Measurements from ENCODE around the gene GUCY2C.

Gene GUCY2C

DNA sequence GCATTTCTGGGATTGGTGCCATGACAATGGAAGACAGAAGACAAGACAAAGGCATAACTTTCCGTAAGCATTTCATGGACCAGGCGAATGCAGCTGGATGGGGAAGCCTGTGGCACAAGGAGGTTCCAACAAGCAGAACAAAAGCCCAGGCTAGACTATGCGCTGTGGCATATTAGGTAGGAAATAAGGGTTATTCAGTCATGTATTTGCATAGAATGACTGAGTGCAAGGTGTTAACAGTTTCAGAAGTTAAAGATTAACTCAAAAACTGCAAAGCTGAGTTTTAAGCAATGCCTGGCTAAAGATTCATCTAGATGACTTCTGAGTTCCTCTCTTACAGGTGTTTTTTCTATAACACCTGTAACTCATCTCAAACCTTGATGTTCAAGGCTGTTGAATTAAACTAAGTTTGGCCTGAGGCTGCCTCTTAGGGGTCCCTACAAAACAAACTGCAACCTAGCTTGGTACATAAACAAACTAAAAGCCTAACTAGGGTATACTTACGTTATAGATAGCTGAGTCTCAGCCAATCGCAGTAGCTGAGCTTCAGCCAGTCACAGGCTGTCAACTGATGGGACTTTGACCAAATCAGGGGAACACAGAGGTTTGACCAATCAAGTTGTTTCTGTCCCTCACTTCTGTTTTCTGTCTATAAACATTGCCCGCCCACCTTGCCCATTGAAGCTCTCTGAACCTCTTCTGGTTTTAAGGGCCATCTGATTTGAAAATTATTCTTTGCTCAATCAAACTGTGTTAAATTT lies 76.5 kb downstream of the GUCY2C start:
- DNase-seq: no peak

DNA sequence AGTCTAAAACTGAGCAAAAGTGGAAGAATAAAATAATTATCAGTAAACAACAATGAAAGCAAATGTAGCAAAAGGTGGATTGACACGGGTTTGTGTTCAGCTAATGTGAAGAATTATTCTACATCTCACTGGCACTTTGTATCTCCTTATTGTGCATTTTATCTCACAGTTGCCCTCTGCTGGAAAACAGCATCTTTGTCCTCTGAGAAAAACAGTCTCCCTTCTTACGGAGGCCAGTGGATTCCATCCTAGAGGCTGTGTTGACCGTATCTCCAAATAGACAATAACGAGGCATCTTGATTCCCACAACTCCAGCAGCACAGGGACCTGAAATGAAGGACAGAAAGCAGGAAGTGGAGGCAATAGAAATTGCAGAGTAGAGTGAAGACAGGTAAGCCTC lies 77.4 kb downstream of the GUCY2C start:
- no peak for DNase-seq

DNA sequence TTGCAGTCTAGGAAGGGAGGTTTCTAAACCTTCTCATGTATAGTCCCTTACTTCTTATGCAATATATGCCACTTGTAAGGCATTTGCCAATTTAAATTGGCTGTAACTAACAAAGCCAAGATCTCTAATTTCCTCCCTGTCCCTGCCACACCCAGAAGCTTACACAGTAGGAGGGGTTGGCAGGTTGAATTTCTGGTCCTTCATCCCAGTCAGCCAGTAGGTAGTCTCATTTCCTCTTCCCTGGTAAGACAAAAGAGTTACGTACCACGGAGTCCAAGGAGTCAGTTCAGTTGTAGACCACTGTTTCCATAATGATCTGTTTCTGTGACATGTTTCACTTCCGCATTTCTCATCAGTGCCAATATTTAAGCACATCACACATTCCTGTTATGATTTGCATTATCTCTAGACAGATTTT lies 81.7 kb downstream of the GUCY2C start:
- no peak for DNase-seq

DNA sequence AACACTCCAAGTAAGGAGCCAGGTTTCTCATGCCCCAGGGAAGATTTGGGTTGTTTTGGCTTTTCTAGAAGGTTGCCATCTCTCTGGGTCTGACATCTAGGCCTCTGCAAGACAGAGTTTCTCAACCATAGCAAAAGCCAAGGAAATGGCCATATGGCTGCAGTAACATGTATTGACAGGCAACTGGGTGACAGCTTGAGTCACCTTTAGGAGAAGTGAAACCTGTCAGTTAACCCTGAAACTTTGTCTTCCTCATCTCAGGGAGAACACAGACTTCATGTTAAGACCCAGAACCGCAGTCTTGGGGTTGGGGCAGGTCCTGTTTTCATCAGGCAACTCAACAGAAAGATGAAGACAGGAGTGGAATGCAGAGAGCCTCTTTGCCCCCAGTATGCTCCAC lies 82.7 kb downstream of the GUCY2C start:
- no peak for DNase-seq

DNA sequence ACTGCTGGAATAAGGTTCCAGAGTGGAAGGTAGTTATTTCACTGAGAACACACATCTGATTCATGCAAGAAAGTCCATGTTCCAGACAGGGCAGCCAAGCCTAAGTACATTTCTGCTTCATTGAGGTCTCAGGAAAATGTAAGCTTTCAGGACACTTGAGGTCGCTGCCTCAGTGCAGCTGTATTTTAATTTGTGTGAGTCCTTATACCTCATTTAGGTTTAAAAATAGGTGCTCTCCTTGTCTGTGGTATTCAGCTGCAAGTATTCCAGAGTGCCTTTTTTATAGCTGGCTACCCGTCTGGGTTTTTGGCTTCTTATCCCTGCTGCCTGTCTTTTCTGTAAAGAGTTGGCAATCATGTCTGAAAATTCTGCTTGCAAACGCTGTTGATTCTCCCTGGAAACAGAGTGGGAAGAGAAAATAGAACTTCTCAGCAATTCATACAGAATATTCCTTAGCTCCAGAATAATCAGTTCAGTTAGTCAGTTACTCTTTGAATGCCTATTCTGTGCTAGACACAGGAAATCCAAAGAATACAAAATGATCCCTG lies 83.4 kb downstream of the GUCY2C start:
- no peak for DNase-seq

DNA sequence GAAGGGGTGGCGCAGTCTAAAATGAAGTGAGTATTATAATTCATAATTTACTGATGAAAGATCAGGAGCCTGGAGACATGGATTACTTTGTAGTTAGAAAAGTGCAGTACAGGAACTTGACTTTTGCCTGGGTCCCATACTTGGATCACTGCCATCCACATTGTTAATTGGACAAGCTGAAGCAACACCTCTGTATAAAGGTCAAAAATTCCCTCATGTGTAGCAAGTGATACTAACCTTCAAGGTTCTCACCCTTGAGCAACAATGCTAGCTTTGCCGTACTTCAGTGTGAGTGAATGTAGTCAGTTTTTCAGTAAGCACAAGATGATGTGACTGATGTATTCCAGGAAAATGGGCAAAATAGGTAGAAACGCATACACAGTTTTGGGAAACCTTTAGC lies 84.1 kb downstream of the GUCY2C start:
- no peak for DNase-seq

DNA sequence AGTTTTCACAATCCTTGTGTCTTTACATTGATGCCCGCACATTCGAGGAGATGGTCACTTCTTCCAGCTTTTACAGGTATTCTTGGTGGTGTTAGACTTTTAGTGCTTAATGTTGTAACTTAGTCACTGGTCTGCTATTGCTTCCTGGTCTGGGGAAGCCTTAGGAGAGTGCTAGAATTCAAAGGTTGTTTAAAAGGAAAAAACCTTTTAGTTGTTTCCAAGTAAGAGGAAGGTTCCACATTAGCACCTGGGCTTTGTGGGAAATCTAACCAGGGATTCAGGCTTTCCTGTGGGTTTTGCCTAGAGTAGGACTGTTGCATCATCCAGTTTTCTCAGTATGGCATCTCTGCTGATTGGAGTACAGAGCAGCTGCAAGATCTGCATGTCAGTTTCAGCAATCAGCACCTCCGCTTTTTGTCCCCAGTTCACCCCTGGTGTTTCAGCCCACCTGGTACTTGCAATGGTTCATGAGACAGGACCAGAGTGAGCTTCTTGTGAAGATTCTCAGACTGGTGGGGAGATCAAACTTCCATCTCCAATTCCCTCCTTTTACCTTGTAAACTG lies 84.7 kb downstream of the GUCY2C start:
- DNase-seq: no peak

DNA sequence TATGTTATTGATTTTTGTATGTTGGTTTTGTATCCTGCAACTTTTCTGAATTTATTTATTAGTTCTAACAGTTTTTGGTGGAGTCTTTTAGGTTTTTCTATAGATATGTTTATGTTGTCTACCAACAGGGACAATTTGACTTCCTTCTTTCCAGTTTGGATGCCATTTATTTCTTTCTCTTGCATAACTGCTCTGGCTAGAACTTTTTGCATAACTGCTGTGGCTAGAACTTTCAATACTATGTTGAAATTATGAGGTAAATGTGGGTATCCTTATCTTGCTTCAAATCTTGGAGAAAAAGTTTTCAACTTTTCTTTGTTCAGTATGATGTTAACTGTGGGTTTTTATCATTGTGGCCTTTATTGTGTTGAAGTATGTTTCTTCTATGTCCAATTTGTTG lies 88.8 kb downstream of the GUCY2C start:
- DNase-seq: no peak

DNA sequence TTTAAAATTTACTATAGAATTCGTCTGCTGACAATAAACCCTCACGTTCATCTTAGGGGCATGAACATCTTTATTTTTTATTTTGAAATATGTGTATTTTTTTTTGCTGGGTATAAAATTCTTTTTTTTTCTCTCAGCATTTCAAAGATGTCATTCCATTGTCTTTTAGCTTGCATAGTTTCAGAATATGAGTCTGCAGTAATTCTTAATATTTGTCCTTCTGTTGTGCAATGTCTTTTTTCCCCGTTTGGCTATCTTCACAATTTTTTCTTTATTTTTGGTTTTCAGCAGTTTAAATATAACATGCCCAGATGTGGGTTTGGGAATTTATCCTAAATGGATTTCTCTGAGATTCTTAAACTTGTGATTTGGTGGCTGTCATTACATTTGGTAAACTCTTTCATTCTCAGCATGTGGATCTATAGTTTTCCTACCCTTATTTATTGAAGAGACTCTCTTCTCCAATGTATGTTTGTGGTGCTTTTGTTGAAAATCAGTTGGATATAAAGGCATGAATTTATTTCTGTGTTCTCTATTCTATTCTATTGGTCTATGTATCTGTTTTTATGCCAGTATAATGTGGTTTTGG lies 90.9 kb downstream of the GUCY2C start:
- no peak for DNase-seq

DNA sequence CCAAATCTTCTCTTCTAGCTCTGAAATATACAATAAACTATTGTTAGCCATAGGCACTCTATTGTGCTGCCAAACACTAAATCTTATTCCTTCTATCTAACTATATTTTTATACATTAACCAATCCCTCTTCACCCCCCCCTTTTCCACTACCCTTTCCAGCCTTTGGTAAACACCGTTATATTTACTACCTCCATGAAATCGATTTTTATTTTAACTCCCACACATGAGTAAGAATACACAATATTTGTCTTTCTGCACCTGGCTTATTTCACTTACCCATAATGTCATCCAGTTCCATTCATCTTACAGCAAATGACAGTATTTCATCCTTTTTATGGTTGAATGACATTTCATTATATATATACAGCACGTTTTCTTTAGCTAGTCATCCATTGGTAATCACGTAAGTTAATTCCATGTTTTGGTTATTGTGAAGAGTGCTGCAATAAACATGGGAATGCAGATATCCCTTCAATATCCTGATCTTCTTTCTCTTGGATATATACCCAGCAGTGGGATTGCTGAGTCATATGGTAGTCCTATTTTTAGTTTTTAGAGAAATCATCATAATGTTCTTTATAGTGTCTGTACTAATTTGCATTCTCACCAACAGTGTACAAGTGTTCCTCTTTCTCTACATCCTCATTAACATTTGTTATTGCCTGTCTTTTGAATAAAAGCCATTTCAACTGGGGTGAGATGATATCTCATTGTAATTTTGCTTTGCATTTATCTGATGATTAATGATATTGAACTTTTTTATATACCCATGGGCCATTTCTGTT lies 94.5 kb downstream of the GUCY2C start:
- DNase-seq: no peak

DNA sequence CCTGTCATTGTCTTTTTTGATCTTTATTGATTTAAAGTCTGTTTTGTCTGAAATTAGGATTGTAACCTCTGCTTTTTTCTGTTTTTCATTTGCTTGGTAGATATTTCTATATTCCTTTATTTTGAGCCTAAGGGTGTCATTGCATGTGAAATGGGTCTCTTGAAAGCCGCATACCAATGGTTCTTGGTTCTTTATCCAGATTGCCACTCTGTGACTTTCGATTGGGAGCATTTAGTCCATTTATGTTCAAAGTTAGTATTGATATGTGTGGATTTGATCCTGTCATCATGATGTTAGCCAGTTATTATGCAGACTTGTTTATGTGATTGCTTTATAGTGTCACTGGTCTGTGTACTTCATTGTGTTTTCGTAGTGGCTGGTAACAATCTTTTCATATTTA lies 98.9 kb downstream of the GUCY2C start:
- no peak for DNase-seq

DNA sequence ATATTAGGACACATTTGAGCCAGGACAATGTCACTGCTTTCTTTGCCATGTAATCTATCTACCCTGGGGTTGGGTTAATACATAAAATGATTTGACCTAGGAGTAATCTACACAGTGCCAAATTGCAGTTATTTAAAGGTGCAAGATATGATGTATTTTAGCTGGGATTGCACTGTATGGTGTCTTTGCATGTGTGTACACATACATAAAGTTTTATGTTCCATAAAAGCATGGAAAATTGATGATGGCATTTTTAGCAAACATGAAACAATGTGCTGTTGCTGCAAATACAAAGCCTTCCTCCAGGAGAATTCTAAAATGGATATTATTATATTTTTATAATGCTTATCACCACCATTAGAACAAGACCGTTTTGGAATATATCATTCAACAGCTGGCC lies 104.7 kb downstream of the GUCY2C start:
- no peak for DNase-seq

DNA sequence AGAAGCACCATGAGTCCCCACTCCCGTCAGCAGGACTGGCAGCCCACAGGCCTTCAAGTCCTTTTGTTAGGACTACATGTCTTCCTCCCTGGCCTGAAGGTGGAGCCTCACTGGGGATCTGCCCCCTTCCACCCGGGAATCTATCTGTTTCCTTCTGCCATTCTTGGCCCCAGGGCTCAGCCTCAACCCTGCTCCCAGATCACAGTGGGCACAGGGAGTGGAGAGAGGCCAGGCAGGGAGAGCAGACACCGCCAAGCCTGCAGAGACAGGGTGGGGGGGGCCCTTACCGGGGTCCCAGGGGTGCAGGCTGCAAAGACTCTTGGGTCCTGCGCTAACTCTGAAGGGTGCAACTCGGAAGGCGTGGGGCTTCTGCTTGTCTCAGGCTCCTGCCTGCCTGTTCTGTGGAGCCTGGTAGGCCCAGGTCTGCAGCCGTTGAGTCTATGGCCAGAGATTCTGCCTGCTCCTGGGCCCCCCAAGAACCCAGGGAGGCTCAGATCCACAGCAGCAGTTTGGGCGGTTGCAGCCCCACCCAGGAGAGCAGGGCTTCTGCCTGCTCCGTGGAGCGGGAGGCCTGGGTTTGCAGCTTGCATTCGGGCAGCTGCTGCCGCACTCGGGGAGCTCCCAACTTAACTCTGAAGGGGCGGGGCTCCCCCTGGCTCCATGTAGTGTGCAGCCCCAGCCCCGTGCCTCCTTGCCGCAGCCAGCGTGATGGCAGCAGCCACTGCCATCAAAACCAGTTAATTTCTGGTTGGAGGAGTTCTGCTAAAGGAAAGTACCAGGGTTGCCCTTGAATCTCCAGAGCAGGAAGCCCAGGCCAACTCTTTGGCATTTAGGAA lies 107.0 kb downstream of the GUCY2C start:
- DNase-seq: no peak

DNA sequence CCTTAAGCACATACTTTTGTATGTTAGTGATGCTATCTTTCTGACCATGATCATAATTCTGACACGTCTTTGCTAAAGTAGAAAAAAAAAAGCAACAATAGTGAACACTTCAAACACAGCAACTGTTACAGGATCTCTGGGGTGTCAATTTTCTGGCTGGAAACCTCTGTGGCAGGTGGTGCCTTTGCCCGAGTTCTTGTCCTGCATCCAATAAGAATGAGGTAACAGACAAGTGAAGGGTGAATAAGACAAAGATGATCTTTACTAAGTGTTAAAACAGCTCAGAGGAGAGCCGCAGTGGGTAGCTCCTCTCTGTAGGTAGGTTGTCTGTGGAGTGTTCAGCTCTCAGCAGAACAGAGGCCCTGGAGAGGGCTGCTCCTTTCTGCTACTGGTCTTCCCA lies 107.8 kb downstream of the GUCY2C start:
- DNase-seq: no peak

DNA sequence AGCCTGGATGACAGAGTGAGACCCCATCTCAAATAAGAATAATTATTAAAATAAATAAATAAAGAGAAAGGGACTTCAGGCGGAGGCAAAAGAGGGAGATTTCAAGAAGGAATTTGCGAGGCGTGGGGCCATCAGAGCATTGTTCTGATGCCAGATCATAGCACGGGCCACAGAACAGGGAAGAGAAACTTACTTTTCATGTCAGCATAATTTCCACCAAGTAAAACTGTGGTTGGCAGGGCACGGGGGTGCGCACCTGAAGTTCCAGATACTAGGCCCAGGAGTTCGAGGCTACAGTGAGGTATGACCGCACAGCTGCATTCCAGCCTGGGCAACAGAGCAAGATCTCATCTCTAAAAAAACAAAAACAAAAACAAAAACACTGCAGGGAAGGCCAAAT lies 117.8 kb downstream of the GUCY2C start:
- no peak for DNase-seq

DNA sequence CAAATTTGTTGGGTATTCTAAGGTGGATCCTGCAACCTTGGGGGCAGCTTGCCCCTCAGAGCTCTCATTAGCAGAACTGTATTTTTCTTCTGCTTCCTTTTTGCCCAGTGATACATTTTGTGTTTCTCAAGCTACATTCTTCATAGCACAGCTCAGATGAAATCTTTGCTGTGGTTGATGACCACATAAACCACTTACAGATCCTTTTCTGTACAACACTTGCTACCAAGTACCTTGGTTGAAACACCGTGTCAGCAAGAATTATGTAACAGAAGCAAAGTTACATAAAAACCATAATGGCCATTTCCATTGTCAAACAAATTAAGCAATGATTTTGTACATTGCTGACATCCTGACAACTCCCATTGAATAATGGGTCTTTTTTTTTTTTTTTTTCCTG lies 119.1 kb downstream of the GUCY2C start:
- DNase-seq: no peak

DNA sequence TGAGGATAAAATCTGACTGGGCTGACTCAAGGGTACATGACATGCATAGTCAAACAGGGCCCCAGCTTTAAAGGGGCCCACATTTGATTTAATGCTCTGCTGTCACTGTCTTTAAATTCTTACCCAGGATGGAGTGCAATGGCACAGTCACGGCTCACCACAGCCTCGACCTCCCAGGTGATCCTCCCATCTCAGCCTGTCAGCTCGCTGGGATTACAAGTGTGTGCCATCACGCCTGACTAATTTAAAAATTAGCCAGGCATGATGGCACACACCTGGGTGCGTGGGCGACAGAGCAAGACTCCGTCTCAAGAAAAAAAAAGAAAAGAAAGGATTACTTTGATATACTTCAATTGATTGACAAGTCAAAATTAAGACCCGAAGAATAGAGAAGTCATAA lies 119.5 kb downstream of the GUCY2C start:
- DNase-seq: no peak

DNA sequence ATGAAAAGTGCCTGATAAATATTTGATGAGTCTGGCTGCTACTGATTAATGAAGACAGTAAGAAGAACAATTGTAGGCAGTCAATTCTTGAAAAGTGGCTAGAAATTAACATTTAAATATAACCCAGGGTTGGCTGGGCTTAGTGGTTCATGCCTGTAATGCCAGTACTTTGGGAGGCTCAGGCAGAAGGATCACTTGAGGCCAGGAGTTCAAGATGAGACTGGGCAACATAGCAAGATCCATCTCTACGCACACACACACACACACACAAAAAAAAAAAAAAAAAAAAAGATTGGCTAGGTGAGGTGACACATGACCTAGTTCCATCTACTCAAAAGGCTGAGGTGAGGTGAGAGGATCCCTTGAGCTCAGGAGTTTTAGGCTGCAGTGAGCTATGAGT lies 120.8 kb downstream of the GUCY2C start:
- no peak for DNase-seq

DNA sequence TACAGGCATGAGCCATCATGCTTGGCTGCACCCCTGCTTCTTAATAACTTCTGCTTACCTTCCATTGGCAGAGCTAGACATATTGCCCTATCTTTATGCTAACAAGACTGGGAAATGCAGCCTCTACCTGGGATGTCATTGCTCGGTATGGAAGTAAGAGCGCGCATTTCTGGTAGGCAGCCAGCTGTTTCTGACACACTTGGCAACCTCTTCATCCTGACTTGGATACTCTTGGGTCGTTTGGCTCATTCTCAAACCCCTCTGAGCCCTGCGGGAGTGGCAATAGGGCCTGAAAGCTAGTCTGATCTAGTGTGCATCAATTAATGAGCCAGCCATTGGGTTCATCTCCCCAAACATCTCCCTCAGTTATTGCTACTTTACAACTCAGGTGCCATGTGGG lies 123.3 kb downstream of the GUCY2C start:
- no peak for DNase-seq

DNA sequence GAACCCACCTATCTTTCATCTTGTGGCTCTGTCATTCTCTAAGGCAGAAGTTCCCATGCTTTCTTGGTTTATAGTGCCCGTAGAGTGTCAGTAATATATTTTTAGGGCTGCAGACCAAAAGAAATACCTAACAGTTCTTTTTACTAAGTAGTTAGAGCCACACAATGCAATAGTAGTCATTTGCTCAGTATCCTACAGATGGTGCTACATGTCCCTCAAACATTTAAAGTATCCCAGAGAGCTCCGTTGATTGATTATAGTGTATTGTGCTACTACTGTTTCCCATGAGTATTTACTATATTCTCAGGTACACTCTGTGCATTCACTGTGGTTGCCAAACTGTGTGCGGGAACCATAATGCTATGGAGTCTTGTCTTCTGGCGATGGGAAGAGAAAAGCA lies 124.0 kb downstream of the GUCY2C start:
- DNase-seq: no peak

DNA sequence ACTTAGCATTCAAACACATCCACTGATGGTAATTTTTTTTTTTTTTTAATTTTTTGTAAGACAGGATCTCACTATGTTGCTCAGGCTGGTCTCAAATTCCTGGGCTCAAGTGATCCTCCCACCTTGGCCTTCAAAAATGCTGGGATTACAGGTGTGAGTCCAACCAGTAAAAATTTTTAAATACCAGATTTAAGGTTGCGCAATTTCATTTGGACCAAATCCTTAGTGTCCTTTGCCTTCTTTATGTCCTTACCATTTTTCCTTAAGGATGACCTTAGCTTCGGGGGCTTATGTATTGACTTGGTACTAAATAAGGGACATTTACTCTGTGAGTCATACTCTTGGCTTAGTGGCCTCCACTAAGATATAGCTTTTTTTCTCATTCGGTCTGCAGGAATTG lies 124.6 kb downstream of the GUCY2C start:
- no peak for DNase-seq

DNA sequence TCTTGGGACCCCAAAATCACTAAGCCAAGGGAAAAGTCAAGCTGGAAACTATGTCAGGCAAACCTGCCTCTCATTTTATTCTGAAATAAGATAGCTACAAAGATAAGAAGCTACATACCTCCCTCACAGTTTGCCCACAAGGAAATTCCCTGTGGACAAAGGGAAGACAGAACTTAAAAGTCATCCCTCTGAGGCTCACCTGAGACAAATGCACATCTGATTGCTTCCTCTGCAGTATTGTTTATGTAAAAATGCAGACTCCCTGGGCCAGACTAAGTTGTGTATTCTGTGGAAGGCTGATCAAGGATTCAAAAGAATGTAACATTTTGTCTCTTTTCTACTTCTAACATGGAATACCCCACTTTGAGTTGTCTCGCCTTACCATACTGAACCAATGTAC lies 126.2 kb downstream of the GUCY2C start:
- DNase-seq: no peak
